Measurements from ENCODE around the gene NPAS3. TPM values are rescaled to one million over a fixed set of nuclear protein-coding genes. Genes with fewer than 3 reads are reported as not detected.

Gene NPAS3
- polyA plus RNA-seq, 4 donors, result 1.6 to 9.6 (median 8.4) TPM

DNA sequence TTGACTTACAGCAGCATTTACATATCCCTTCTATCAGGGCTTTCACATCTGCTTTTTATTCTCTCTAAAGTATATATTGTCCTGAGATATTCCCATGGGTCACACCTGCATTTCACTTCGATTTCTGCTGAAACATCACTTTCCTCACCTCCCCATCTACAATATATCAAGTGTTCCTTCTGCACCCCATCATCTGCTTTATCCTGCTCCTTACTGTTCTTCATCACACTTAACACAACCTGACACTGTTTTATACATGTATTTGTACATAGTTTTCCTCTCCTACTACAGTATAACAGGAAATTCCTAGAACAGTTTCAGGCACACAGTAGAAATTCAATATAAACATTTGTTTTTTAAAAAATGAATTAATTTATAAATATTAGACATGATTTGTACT, 809.1 kb downstream of the NPAS3 start:
- no peak for DNase-seq (ENCODE audit: low read depth in 4 of 4, low spot score in 3 of 4)

GRCh38 chr14:33754261-33754660, 815.6 kb downstream of the NPAS3 start:
- no peak for DNase-seq (ENCODE audit: low read depth in 4 of 4, low spot score in 3 of 4)

DNA sequence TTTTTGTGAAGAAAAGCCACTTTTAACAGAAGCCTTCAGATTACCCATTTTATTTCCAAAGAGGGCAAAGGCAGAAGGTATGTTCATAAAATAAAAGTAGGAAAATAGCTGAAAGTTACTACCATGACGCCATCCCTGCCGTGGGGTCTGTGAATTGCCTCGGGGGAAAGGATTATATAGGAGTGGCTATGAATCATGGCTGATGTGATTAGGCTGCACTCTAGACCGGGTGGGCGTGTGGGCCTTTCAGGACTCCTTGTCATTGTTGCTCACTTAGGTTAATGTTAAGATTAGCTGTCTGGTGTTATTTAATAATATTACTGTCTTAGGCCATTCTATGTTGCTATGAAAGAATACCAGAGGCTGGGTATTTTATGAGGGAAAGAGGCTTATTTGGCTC, 816.7 kb downstream of the NPAS3 start:
- no peak for DNase-seq (ENCODE audit: low read depth in 4 of 4, low spot score in 3 of 4)

- no peak for DNase-seq (ENCODE audit: low read depth in 4 of 4, low spot score in 3 of 4)
Measured at GRCh38 chr14:33756833-33757232, 818.2 kb downstream of the NPAS3 start.

DNA sequence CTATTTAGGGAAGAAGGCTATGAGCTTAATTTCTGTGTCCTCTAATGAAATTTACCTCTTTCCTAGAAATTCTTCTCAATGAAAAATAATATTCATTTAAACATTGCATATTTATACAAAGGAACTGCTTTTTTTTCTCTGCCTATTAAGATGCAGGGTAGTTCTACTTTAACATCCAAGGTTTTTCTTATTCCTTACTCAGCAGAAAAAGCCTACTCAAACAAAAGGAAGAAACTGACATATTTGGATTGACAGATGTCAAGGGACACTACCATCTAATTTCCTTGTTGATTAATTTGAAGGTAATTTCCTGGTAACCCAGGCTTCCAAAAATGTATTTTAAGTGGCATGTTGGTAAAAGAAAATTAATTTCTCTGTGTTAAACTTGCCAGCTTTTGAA, 819.9 kb downstream of the NPAS3 start:
- no peak for DNase-seq (ENCODE audit: low read depth in 4 of 4, low spot score in 3 of 4)

DNA sequence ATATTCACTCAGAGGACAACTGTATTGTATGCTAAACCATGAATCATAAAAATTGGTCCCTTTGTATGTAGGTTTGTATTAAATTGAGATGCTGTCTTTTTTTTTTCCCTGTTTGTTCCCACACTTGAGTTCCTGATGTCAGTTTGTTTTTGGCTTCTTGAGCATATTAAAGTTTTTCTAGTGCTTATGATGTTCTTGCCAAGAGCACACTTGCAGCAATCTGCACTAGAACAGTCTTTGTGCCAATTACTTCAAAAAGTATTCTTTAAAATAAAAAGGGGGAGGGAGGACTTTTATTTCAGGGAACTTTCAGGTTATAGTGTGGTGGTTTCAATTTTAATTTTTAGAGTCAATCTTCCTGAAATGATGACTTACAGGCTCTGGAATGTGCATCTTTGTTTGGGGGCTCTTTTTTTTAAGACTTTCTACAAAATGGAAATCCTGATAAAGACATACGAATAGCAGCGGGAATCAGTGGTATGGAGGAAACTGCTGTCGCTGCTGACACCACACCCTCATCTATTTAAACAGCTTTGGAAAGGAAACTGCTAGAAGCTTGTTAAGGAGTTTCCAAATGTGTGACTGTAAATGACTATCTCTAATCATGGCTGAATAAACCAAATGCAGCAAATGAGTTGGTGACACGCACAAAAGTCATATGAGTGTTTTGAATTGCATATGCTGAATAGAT, 823.6 kb downstream of the NPAS3 start:
- DNase-seq (ENCODE audit: low read depth in 4 of 4, low spot score in 3 of 4), result no peak

DNA sequence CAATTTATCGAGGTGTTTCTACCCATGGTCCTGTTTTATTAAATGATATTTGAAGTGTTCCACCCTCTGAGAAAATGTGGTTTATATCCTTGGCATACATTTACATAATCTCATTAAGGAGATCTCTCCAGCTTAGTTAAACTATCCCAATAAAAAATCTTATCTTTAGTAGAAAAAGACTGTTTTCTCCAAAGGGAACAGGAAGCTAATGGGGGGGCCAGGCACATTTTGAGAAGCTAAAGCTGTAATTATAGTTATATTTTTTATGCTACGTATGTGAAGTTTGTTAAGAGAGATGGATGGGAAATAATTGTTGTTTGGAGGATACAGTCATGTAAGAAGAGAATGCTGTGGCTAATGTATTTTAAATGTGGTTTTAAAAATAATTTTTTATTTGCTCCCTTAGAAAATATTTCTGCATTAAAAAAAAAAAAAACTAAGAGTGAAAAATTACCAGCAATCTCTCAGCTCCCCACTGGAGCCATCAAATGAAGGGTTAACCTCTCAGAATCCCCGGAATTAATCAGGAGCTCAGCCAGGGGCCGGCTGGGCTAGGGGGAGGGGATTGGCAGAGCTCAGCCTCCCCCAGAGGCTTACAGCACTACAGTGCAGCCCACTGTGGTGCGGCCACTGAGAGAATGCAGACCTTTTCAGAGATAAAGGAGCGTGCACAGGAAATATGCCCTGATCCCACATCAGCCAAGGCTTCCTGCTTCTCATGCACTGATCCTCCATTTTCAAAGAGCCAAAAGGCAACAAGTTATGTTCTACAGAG, 826.4 kb downstream of the NPAS3 start:
- DNase-seq (ENCODE audit: low read depth in 4 of 4, low spot score in 3 of 4), result peak in 3 of 4 donors; percentile 12 to 19 (median 12)

GRCh38 chr14:33767586-33768457, 829.1 kb downstream of the NPAS3 start:
- DNase-seq (ENCODE audit: low read depth in 4 of 4, low spot score in 3 of 4), result no peak

DNA sequence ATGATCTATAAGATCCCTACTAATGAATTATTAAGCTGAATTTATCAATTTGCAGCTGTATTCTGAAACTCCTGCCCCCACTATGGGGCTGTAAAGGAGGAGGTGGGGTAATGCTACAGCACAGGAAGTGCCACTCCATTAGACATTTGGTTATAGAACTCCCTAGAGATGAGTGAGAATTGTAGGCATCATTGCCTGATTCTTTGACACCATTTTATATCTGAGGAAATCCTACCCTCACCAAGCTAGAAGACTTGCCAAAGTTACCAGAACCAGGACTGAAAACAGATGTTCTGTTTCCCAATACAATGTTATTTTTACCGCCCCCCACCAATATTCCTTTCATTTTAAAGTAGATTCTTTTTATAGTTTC, 829.8 kb downstream of the NPAS3 start:
- no peak for DNase-seq (ENCODE audit: low read depth in 4 of 4, low spot score in 3 of 4)

DNA sequence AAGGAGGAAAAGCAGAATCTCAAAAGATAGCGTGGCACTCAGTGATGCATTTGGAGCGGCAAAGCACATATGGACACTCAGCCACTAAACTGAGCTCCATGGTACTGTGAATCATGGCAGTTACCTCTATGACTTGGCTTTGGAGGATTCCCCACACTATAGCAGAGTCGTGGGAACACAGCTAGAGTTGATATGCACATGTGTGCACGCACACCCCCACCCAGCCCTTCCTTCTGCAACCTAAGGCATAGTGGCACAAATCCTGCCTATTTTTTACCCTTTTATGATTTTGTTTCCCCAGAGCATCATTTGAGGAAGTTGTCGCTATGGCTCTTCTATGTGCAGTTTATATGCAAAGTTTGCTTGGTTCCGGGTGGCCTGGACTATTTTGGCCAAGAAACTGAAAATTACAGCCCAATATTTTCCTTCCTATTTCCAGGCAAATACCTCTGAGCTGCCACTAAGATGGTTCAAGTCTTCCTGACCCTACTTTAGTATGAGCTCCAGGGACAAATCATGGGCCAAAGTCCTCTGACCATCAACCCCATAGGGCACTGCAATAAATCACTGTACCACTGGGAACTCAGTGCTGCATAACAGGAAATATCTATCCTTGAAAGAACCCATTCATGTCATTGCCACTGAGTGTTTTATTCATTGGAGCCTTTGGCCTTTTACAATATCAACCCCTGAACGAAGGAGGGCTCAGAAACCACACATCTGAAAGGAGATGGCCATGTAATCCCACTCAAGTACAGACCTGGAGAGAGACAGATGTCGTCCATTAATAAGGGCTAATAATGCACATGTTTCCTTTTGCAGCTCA, 834.7 kb downstream of the NPAS3 start:
- DNase-seq (ENCODE audit: low read depth in 4 of 4, low spot score in 3 of 4), result no peak

- DNase-seq (ENCODE audit: low read depth in 4 of 4, low spot score in 3 of 4), result no peak
Measured at GRCh38 chr14:33774161-33774560, 835.5 kb downstream of the NPAS3 start.

DNA sequence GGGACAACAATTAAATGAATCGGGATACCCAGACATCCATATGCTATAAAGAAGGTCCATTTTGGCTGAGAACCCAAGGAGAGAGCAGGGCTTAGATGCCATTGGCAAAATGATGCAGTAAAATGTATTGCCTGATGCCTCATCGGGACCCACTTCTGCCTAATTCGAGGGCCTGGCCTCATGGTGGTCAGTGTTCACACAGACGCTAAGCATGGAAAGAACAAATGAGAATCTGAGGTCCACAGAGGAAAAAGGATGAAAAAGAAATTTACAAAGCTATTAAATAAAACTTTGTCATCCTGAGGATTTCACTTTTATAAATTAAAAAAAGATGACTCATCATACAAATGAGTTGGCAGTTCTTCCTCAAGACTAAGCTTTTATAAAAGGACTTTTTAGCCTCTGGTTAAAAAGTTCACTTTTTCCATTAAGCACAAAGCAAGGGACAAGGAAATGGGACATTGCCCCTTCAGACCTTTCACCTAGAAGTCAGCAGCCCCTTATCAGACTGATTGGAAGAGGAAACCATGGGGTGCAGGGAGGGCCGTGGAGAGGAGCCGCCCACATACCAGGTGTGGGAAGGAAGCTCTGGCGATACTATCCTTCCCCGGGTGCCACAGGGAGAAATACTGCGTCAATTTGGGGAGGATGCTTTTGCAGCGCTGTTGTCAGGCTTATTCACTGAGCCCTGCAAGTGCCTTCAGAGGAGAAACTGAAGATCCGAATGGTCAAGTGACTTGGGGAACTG, 836.2 kb downstream of the NPAS3 start:
- no peak for DNase-seq (ENCODE audit: low read depth in 4 of 4, low spot score in 3 of 4)

GRCh38 chr14:33776871-33777270, 838.2 kb downstream of the NPAS3 start:
- no peak for DNase-seq (ENCODE audit: low read depth in 4 of 4, low spot score in 3 of 4)

DNA sequence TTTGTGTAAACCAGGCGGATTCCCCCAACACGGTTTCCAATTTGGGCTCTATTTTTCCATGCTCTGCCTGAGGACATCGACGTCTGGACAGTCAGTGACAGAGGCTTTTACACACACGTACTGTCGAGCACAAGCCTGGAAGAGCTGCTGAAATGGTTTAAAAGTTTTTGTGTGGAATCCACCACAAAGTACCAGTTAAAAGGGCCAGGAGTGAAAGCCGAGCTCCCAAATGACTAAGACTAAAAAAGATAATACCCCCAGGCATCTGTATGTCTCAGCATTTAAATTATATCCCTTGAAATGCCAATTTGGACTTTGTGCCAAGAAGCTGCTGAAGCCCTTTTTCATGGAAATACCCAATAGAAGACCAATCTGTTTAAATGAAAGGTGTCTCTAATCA, 839.0 kb downstream of the NPAS3 start:
- no peak for DNase-seq (ENCODE audit: low read depth in 4 of 4, low spot score in 3 of 4)

GRCh38 chr14:33780035-33780434, 841.4 kb downstream of the NPAS3 start:
- no peak for DNase-seq (ENCODE audit: low read depth in 4 of 4, low spot score in 3 of 4)

DNA sequence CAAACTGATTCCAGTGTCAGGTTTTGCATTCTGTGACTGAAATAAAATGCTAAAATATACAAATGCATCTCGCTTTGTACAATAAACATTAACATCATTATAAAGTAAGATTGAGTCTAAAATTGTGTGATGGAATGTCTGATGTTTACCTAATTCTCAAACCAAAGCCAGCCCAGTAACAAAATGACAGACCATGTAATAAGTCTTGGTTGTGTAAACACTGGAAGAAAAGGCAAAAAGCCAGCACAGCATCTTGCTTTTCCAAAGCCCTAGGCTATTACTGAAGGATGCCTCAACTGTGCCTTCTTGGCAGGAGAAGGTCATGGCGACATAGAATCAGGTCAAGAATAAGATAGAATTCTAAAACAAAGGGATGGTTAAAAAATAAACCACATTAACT, 842.6 kb downstream of the NPAS3 start:
- no peak for DNase-seq (ENCODE audit: low read depth in 4 of 4, low spot score in 3 of 4)

- no peak for DNase-seq (ENCODE audit: low read depth in 4 of 4, low spot score in 3 of 4)
Measured at GRCh38 chr14:33782923-33783322, 844.2 kb downstream of the NPAS3 start.

DNA sequence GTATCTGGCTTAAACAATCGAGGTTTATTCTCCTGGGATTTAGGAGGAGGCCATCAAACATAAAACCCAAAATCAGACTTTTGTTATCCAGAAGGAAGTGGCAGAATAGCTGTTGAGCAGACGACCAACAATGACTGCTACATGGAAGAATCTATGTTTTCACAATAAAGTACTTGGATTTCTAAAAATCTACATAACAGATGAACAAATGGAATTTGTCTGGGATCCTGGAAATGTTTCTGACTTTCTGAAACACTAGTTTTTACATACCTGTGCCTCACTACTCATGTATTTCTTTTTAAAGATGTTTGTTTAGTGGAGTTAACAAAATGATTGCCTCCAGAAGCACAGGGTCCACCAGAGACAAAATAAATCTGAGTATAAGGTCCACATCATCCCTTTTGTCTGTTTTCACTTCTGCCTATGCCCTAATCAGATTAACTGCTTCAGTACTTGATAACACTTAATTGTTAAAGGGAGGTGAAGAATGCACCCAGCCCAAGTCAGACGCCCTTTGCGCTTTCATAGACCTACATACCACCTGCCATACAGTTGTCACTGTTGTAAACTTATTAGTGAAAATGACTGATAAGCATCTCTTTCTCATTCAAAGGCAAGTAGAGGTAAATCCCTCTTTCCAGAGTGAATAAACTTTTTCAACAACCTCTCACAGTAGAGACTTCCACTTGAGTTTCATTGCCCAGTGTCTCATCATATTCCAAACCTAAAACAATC, 847.6 kb downstream of the NPAS3 start:
- no peak for DNase-seq (ENCODE audit: low read depth in 4 of 4, low spot score in 3 of 4)

DNA sequence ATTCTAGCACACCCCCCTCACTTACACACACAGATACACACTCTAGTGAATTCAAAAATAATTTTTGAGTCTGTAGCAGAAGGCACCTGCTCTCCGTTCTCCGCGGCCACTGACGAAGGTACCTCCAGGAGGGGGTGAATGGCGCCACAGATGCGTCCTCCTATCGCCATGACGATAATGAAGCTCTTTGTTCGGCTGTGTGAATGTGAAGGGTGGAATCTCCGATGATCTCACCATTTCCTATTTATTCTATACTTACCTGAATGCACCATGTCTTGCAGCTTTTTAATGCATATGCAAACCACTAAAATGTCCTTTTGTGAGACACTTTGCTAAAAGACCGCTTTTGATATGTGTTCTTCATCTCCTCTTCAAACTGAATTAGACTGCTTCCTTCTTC, 849.5 kb downstream of the NPAS3 start:
- no peak for DNase-seq (ENCODE audit: low read depth in 4 of 4, low spot score in 3 of 4)
